GM12878 (cell line): ENCODE results near the gene CELSR3. TPM values are rescaled to one million over a fixed set of nuclear protein-coding genes. Genes with fewer than 3 reads are reported as not detected.

Experiments used
- BACH1 ChIP-seq: fragments of 450-650 bp; IDR thresholded peaks from 2 replicates; pipeline ENCODE4 v1.6.1; 2017; ENCODE audit warnings: mild to moderate bottlenecking, borderline replicate concordance
- CHD4 ChIP-seq: fragments of 200-600 bp; sonication (generic); IDR thresholded peaks from 2 replicates; pipeline ENCODE4 v1.6.1; 2016; ENCODE audit warnings: mild to moderate bottlenecking
- FOS ChIP-seq: IDR thresholded peaks from 3 replicates; pipeline ENCODE4 v1.6.1; 2011; ENCODE audit warnings: borderline replicate concordance; ENCODE audit not compliant: insufficient read length; ENCODE audit errors: extremely low read depth
- FOXK2 ChIP-seq: fragments of 450-650 bp; IDR thresholded peaks from 2 replicates; pipeline ENCODE4 v1.6.1; 2017; ENCODE audit warnings: mild to moderate bottlenecking, moderate library complexity
- FOXM1 ChIP-seq: IDR thresholded peaks from 2 replicates; pipeline ENCODE4 v1.6.1; 2012; ENCODE audit warnings: low read depth, mild to moderate bottlenecking, inconsistent platforms, low read length, moderate library complexity
- IKZF2 ChIP-seq, 2 experiments: fragments of 450-650 bp; IDR thresholded peaks; 2 replicates each; pipeline ENCODE4 v1.6.1; 2017; ENCODE audit warnings: mild to moderate bottlenecking in 2 of 2, moderate library complexity in 2 of 2
- POU2F2 ChIP-seq: IDR thresholded peaks from 3 replicates; pipeline ENCODE4 v1.6.1; 2011; ENCODE audit warnings: low read depth, mild to moderate bottlenecking, low read length, borderline replicate concordance
- RB1 ChIP-seq: fragments of 450-650 bp; formaldehyde crosslinking; IDR thresholded peaks from 2 replicates; pipeline ENCODE4 v1.6.1; 2017; ENCODE audit warnings: mild to moderate bottlenecking, borderline replicate concordance
- WRNIP1 ChIP-seq: IDR thresholded peaks from 2 replicates; pipeline ENCODE4 v1.6.1; 2011; ENCODE audit warnings: low read depth, low read length, improper control_type of control experiment, borderline replicate concordance
- polyA plus RNA-seq, 11 experiments: library from polyadenylated mRNA; depleted of rRNA in 4 of 11; unstranded in 6 of 11; stranded (reverse) in 5 of 11; fragments of >200 nt; fragmentation: Nextera tagmentation in 4 of 11; fragmentation: Illumina TruSeq in 1 of 11; extraction: Ambion mirVana in 4 of 11; extraction: Trizol in 1 of 11; gene quantifications; 1 replicate in 1 of 11; 2 replicates in 10 of 11; pipeline versions ENCODE4 v1.2.1 to v1.2.3, GENCODE V29; 2011 to 2016; ENCODE audit warnings: inconsistent platforms in 2 of 11, missing spikeins in 2 of 11, low read depth in 1 of 11
- total RNA-seq, 4 experiments: library from RNA; depleted of rRNA in 3 of 4; stranded (reverse); fragments of >200 nt in 3 of 4; fragmentation: Illumina TruSeq in 1 of 4; extraction: Trizol in 1 of 4; gene quantifications; 2 replicates each; pipeline versions ENCODE4 v1.2.1 to v1.2.3, GENCODE V29; 2013 to 2021
- TF ChIP-seq, protein P1 (sequence below): fragments of 450-650 bp; IDR thresholded peaks from 2 replicates; pipeline ENCODE4 v1.6.1; 2017; ENCODE audit warnings: mild to moderate bottlenecking
- TF ChIP-seq, protein P2 (sequence below): IDR thresholded peaks from 2 replicates; pipeline ENCODE4 v1.6.1; 2012; ENCODE audit warnings: low read depth, low read length, improper control_type of control experiment

The CELSR3 gene
- total and polyA plus RNA-seq, 10 of the 15 experiments (the other 5 are each of a cell fraction or from before 2014, with no cell fraction given), result 0.08 to 1.6 (median 0.57) TPM

DNA sequence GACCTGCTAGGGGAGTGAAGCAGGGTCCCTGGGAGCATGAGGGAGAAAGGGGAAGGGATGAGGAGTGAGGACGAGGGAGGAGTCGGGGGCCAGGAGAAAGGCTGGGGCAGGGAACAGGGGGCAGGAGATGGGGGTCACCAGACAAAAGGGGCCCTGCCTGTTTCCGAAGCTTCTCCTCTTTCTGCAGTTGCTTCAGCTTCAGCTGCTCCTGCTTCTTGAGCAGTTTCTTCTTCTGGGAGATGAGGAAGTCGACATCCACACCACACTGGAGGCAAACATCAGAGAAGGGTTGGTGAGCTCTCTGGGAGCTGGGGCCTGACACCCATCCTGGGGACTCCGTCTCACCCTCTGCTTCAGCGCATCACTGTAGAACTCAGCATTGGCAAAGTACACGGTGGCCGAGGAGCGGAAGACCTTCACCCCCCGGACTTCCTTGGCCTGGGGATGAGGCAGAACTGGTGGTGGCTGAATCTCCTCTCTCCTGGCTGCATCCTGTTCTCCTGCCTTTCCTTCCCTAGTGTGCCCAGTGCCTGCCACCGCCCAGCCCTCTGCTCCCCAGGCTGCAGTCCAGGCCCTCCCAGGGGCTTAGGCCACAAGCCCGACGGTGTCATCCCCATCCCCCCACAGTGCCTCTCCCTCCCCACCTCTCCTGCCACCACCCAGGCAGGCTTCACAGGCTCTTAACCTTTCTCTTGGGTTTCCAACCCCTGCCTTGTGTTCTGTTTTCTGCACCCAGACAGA, 34.2 kb downstream of the CELSR3 start (continued):
- TF ChIP-seq FOXM1, result no peak
- no peak for TF ChIP-seq FOS
- no peak for TF ChIP-seq FOXK2
- TF ChIP-seq RB1, result no peak
- TF ChIP-seq IKZF2 (IDR thresholded peaks at IDR 0.05), result no peak
- no peak for TF ChIP-seq BACH1
- TF ChIP-seq CHD4, result no peak
- TF ChIP-seq WRNIP1, result no peak
- TF ChIP-seq POU2F2, result no peak
- TF ChIP-seq, protein P1, sequence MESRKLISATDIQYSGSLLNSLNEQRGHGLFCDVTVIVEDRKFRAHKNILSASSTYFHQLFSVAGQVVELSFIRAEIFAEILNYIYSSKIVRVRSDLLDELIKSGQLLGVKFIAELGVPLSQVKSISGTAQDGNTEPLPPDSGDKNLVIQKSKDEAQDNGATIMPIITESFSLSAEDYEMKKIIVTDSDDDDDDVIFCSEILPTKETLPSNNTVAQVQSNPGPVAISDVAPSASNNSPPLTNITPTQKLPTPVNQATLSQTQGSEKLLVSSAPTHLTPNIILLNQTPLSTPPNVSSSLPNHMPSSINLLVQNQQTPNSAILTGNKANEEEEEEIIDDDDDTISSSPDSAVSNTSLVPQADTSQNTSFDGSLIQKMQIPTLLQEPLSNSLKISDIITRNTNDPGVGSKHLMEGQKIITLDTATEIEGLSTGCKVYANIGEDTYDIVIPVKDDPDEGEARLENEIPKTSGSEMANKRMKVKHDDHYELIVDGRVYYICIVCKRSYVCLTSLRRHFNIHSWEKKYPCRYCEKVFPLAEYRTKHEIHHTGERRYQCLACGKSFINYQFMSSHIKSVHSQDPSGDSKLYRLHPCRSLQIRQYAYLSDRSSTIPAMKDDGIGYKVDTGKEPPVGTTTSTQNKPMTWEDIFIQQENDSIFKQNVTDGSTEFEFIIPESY, result no peak
- TF ChIP-seq, protein P2, sequence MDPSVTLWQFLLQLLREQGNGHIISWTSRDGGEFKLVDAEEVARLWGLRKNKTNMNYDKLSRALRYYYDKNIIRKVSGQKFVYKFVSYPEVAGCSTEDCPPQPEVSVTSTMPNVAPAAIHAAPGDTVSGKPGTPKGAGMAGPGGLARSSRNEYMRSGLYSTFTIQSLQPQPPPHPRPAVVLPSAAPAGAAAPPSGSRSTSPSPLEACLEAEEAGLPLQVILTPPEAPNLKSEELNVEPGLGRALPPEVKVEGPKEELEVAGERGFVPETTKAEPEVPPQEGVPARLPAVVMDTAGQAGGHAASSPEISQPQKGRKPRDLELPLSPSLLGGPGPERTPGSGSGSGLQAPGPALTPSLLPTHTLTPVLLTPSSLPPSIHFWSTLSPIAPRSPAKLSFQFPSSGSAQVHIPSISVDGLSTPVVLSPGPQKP, result no peak
- TF ChIP-seq, all 136 proteins: peak for 0
